Mucosa of descending colon (tissue), 3 donors: ENCODE measurements around the gene MYCN. TPM values are rescaled to one million over a fixed set of nuclear protein-coding genes. Genes with fewer than 3 reads are reported as not detected.

ENCODE experiments used
- ATAC-seq: fragments of 200-7000 bp; cut with Tn5 transposase; one replicate; pipeline ENCODE4 v1.9.1; 2020; ENCODE audit warnings: mild to moderate bottlenecking, moderate library complexity
- DNase-seq, 3 donors: peaks; one replicate each; pipeline ENCODE4 v3.0.0-alpha.2; 2020
- H3K36me3 ChIP-seq: fragments of 200-600 bp; one replicate; pipeline ENCODE4 v1.8.0; 2021; ENCODE audit warnings: low read depth, mild to moderate bottlenecking
- H3K4me1 ChIP-seq: fragments of 200-600 bp; one replicate; pipeline ENCODE4 v1.8.0; 2021; ENCODE audit warnings: low read depth, mild to moderate bottlenecking
- H3K4me3 ChIP-seq: fragments of 200-600 bp; one replicate; pipeline ENCODE4 v1.8.0; 2021; ENCODE audit warnings: mild to moderate bottlenecking
- H3K9me3 ChIP-seq: fragments of 200-600 bp; one replicate; pipeline ENCODE4 v1.8.0; 2021; ENCODE audit warnings: mild to moderate bottlenecking
- CTCF ChIP-seq: fragments of 200-600 bp; IDR thresholded peaks from one replicate; pipeline ENCODE4 v1.8.0; 2022; ENCODE audit warnings: antibody characterized with exemption, mild to moderate bottlenecking
- intact Hi-C, 2 donors: fragments of 100-400 bp; cut with DNase I in 1 of 2; cut with micrococcal nuclease in 1 of 2; formaldehyde crosslinking; loops; one replicate each; pipeline versions ENCODE4 v1.11.0 to v1.11.1; 2022; cut with DNase I, micrococcal nuclease
- total RNA-seq, 3 donors: library from RNA; stranded (reverse); fragmentation: NEBNext Ultra II Directional in 2 of 3; extraction: Animal tissue kit (Norgen Biotek cat#: 25700) in 2 of 3; gene quantifications; one replicate each; pipeline versions ENCODE4 v1.2.1 to v1.2.4, GENCODE V29; 2021 to 2023
- donor health status: DM: no; HTN: no; CAD: no; lungs with moderate emphysema.
- donor health status: DM: no; HTN: no; CAD: no.
- donor health status: DM: no; HTN: yes; CAD: no.

MYCN gene
- total RNA-seq, 3 donors from 2014 or later, result 0.52 to 1.1 (median 1.1) TPM

- intact Hi-C loops, result no loop called here
- H3K9me3 ChIP-seq, result no peaks in the 10 kb centered on the region
- H3K4me1 ChIP-seq, result no peaks in the 10 kb centered on the region
- no peak for ATAC-seq
- H3K4me3 ChIP-seq, result no peak overlapping the region
- TF ChIP-seq CTCF, result no peak
- no peaks in the 10 kb centered on the region for H3K36me3 ChIP-seq
- DNase-seq, result no peak
These were observed 43.1 kb downstream of the MYCN start for GRCh38 chr2:15983496-15983895.

GRCh38 chr2:15984368-15985255 is 44.3 kb downstream of the MYCN start:
- DNase-seq, result peak in 1 of 3 donors; percentile 49

GRCh38 chr2:15985531-15985930 is 45.2 kb downstream of the MYCN start:
- no peaks in the 10 kb centered on the region for H3K4me1 ChIP-seq
- intact Hi-C loops, result no loop called here

More at GRCh38 chr2:15984368-15985255, 44.3 kb downstream of the MYCN start:
- Histone ChIP-seq H3K4me1 (no peaks in the 10 kb centered on the region), H3K36me3 (no peaks in the 10 kb centered on the region), H3K9me3 (no peaks in the 10 kb centered on the region), H3K4me3 (no peak overlapping the region)
- TF ChIP-seq CTCF, result no peak
- peak; percentile 9 for ATAC-seq
- intact Hi-C loops, result no loop called here

GRCh38 chr2:15986068-15986560 is 45.8 kb downstream of the MYCN start:
- Histone ChIP-seq H3K4me3 (no peak overlapping the region), H3K4me1 (no peaks in the 10 kb centered on the region), H3K9me3 (no peaks in the 10 kb centered on the region), H3K36me3 (no peaks in the 10 kb centered on the region)
- TF ChIP-seq CTCF, result no peak
- ATAC-seq, result peak; percentile 37
- no peak for DNase-seq
- intact Hi-C loops, result no loop called here

More at GRCh38 chr2:15985531-15985930, 45.2 kb downstream of the MYCN start:
- ATAC-seq, result no peak
- DNase-seq, result no peak
- H3K9me3 ChIP-seq, result no peaks in the 10 kb centered on the region
- TF ChIP-seq CTCF, result no peak
- H3K4me3 ChIP-seq, result no peak overlapping the region
- H3K36me3 ChIP-seq, result no peaks in the 10 kb centered on the region

GRCh38 chr2:15986644-15987043 is 46.3 kb downstream of the MYCN start:
- Histone ChIP-seq H3K4me1 (no peaks in the 10 kb centered on the region), H3K36me3 (no peaks in the 10 kb centered on the region), H3K4me3 (no peak overlapping the region), H3K9me3 (no peaks in the 10 kb centered on the region)
- ATAC-seq, result no peak
- no peak for TF ChIP-seq CTCF
- intact Hi-C loops, result no loop called here
- no peak for DNase-seq
